Measurements from ENCODE around the gene SYT13. TPM values are rescaled to one million over a fixed set of nuclear protein-coding genes. Genes with fewer than 3 reads are reported as not detected.

Gene SYT13
- total RNA-seq, 4 donors from 2014 or later = 0.19 to 1.3 (median 0.67) TPM; not detected in 1

DNA sequence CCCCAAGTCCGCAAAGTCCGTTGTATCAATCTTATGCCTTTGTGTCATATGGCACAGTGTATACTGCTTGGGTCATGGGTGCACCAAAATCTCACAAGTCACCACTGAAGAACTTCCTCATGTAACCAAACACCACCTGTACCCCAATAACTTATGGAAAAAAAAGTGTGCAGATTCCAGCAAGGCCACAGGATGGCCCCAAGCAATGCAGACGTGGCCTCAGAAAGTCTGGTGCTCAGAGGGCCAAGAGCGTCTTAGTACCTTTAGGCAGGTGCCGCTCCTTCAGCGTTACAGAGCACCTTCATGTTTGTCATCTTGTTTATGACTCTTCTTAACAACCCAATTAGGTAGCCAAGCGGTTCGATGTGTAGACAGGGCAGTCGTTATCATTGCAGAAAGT lies 74.4 kb downstream of the SYT13 start:
- Histone ChIP-seq H3K9me3 (no peaks in the 10 kb centered on the region), H3K4me3 (no peak overlapping the region), H3K27ac (peak overlapping the region in 2 of 4 donors; percentile 88 to 94), H3K4me1 (peaks cover 3 to 63% (median 28%) of the 10 kb centered on the region in 3 donors), H3K27me3 (no peaks in the 10 kb centered on the region), H3K36me3 (peaks cover 0 to 36% of the 10 kb centered on the region in 2 donors)
- no peak for TF ChIP-seq EP300 (IDR thresholded peaks at IDR 0.05)
- TF ChIP-seq POLR2AphosphoS5 (IDR thresholded peaks at IDR 0.05) = no peak
- no peak for TF ChIP-seq POLR2A (IDR thresholded peaks at IDR 0.05)
- TF ChIP-seq, protein P1, sequence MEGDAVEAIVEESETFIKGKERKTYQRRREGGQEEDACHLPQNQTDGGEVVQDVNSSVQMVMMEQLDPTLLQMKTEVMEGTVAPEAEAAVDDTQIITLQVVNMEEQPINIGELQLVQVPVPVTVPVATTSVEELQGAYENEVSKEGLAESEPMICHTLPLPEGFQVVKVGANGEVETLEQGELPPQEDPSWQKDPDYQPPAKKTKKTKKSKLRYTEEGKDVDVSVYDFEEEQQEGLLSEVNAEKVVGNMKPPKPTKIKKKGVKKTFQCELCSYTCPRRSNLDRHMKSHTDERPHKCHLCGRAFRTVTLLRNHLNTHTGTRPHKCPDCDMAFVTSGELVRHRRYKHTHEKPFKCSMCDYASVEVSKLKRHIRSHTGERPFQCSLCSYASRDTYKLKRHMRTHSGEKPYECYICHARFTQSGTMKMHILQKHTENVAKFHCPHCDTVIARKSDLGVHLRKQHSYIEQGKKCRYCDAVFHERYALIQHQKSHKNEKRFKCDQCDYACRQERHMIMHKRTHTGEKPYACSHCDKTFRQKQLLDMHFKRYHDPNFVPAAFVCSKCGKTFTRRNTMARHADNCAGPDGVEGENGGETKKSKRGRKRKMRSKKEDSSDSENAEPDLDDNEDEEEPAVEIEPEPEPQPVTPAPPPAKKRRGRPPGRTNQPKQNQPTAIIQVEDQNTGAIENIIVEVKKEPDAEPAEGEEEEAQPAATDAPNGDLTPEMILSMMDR (IDR thresholded peaks at IDR 0.05) = no peak
- no peak for ATAC-seq
- WGBS, 2 donors (ENCODE audit: low coverage in 1 of 2) = 73 to 97% methylated on average over 4 to 8 of the region's 9 CpGs

DNA sequence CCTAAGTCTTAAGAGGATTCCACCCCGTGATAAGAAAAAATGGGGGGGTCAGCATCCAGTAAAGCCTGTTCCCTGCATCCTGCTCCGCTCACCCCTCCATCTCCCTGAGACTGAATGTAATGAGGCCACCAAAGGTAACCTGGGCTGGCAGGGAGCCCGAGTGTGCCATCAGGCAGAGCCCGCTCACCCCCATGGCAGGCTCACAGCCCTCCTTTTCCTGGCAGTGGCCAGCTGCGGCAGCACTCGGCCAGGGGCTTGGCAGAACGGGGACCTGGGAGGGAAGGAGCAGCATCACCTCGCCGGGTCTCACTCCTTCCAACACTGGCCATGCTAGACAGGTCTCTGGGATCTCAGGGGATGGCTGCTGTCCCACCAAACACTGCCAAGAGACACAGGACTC lies 75.3 kb downstream of the SYT13 start:
- Histone ChIP-seq H3K36me3 (peaks cover 0 to 43% of the 10 kb centered on the region in 2 donors), H3K4me1 (peaks cover 3 to 63% (median 28%) of the 10 kb centered on the region in 3 donors), H3K27me3 (no peaks in the 10 kb centered on the region), H3K9me3 (no peaks in the 10 kb centered on the region), H3K27ac (peak overlapping the region; percentile 68 to 94 (median 90)), H3K4me3 (peak overlapping the region in 1 of 2 donors; percentile 34)
- no CpG with 5 or more reads among the region's 9 CpGs for WGBS, 2 donors (ENCODE audit: low coverage in 1 of 2)
- no peak for ATAC-seq
- no peak for TF ChIP-seq POLR2AphosphoS5 (IDR thresholded peaks at IDR 0.05)
- no peak for TF ChIP-seq EP300 (IDR thresholded peaks at IDR 0.05)
- no peak for TF ChIP-seq POLR2A (IDR thresholded peaks at IDR 0.05)
- TF ChIP-seq, protein P1 (IDR thresholded peaks at IDR 0.05) = no peak

DNA sequence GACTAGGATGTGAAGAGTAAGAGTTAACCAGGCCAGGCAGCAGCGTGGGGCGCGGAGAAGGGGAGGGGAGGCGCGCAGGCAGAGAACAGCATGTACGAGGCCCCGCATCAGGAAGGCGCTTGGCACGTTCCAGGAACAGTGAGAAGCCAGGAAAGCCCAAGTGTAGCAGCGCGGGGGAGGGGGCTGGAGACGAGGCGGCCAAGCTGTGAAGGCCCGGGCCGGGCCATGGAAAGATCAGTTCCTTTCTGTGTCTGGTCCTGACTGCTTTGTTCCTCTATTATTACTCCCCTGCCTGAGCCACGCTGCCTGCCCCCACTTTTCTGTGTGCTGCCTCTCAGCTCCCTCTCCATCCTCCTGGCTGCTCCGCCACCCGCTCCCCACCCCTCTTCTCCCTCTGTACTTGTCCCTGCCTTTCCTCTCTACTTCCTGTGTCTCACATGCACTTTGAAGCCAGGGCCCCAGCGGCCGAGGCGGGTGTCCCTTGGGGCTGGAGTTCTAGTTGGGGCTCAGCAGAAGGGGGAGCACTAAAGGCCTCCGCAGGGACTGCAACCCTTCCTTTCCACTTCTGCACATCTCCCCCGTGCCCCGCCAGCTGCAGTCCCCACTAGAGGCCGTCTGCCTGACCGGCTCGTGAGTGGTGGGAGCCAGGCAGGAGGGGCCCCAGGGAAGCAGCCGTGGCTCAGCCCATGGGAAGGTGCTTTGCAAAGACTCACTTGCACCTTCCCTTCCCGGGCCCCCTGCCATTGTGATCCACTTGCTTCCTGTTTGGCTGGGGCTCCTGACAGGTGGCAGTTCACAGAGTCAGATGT lies 76.0 kb downstream of the SYT13 start:
- WGBS, 2 donors (ENCODE audit: low coverage in 1 of 2) = 0 to 7% methylated on average over 2 to 15 of the region's 29 CpGs
- ATAC-seq = peak; percentile 96
- no peaks in the 10 kb centered on the region for H3K27me3 ChIP-seq
- TF ChIP-seq, protein P1 (IDR thresholded peaks at IDR 0.05) = peak in 3 of 4 experiments; percentile 26 to 32 (median 29)
- TF ChIP-seq POLR2AphosphoS5 (IDR thresholded peaks at IDR 0.05) (peak; percentile 97), POLR2A (IDR thresholded peaks at IDR 0.05) (peak in 1 of 2 donors; percentile 28), EP300 (IDR thresholded peaks at IDR 0.05) (no peak)
- no peaks in the 10 kb centered on the region for H3K9me3 ChIP-seq
- peak overlapping the region; percentile 68 to 94 (median 90) for H3K27ac ChIP-seq
- peak overlapping the region in 1 of 2 donors; percentile 34 for H3K4me3 ChIP-seq
- H3K4me1 ChIP-seq = peaks cover 3 to 63% (median 28%) of the 10 kb centered on the region in 3 donors
- H3K36me3 ChIP-seq = peaks cover 0 to 48% of the 10 kb centered on the region in 2 donors

DNA sequence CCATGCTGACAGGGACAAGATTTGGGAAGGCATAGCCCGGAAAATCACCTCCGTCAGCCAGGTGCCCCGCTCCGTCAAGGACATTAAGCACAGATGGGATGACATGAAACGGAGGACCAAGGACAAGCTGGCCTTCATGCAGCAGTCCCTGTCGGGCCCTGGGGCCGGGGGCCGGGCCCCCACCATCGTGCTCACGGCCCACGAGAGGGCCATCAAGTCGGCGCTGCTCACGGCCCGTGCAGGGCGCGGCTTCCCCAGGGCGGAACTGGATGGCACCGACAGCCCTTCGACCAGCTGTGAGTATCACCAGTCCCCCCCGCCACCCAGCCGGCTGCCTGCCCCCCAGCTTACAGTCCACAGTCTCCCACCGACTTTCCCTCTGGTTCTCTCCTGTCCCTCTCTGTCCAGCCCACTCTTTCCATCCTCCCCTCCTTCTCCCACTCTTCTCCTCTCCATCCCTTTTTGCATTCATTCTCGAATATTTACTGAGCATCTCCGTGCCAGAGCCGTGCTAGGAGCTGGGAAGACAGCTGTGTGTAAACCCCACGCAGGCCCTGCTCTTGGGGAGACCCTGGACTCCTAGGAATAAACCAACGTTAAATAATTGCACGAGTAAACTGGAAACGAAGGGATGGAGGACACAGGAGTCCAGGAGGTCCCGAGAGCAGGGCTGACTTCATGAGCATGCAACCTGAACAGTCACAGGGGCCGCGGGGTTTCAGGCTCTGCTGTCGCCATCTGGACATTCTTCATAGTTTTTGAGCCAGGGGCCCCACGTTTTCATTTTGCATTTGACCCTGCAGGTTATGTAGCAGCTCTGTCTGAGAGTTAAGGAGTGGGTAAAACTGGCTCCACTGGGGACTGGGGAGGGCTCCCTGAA lies 76.9 kb downstream of the SYT13 start:
- TF ChIP-seq, protein P1 (IDR thresholded peaks at IDR 0.05) = no peak
- TF ChIP-seq POLR2A (IDR thresholded peaks at IDR 0.05) = no peak
- no peak for TF ChIP-seq EP300 (IDR thresholded peaks at IDR 0.05)
- TF ChIP-seq POLR2AphosphoS5 (IDR thresholded peaks at IDR 0.05) = no peak
- ATAC-seq = peak; percentile 16
- H3K9me3 ChIP-seq = no peaks in the 10 kb centered on the region
- peaks cover 3 to 63% (median 28%) of the 10 kb centered on the region in 3 donors for H3K4me1 ChIP-seq
- peak overlapping the region; percentile 68 to 94 (median 90) for H3K27ac ChIP-seq
- peak overlapping the region in 1 of 2 donors; percentile 34 for H3K4me3 ChIP-seq
- H3K27me3 ChIP-seq = no peaks in the 10 kb centered on the region
- H3K36me3 ChIP-seq = peaks cover 0 to 48% of the 10 kb centered on the region in 2 donors
- WGBS, 2 donors (ENCODE audit: low coverage in 1 of 2) = 26 to 56% methylated on average over 11 to 15 of the region's 35 CpGs

Measured in gastroesophageal sphincter (tissue), 4 donors.